A172 (cell line): ENCODE results near the gene SLC8B1. TPM values are rescaled to one million over a fixed set of nuclear protein-coding genes. Genes with fewer than 3 reads are reported as not detected.
A peak's percentile ranks its signal among the peaks of the same experiment; 100 is the strongest.

ENCODE experiments used
- DNase-seq: peaks from one replicate; pipeline ENCODE4 v3.0.0-alpha.2; 2015; ENCODE audit warnings: low spot score
- total RNA-seq: library from RNA; depleted of rRNA; stranded (reverse); fragments of >200 nt; shearing (Covaris generic); gene quantifications from 2 replicates; pipeline ENCODE4 v1.2.3, GENCODE V29; 2014

SLC8B1 gene
- total RNA-seq, 1 experiment from 2014 or later, result 18.2 TPM

- peak; percentile 52 for DNase-seq
Observed at GRCh38 chr12:113322343-113322742, 12.6 kb downstream of the SLC8B1 start.

DNA sequence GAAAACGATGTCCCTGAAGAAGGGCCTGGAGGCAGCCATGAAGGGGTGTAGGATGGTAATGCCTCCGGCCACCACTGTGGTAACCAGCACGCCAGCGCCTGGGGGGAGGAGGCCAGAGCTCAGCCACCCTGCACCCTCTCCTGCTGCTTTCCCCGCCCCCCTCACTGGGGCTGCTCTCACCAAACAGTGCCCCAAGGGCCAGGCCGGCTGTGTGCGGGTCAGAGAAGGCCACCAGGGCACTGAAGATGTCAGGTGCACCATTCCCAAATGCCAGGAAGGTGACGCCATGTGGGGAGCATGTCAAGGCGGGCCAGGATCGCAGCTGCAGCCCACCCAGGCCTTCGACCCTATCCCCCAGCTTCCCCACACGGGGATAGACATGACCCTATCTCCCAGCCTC lies 14.5 kb downstream of the SLC8B1 start:
- DNase-seq, result no peak

DNA sequence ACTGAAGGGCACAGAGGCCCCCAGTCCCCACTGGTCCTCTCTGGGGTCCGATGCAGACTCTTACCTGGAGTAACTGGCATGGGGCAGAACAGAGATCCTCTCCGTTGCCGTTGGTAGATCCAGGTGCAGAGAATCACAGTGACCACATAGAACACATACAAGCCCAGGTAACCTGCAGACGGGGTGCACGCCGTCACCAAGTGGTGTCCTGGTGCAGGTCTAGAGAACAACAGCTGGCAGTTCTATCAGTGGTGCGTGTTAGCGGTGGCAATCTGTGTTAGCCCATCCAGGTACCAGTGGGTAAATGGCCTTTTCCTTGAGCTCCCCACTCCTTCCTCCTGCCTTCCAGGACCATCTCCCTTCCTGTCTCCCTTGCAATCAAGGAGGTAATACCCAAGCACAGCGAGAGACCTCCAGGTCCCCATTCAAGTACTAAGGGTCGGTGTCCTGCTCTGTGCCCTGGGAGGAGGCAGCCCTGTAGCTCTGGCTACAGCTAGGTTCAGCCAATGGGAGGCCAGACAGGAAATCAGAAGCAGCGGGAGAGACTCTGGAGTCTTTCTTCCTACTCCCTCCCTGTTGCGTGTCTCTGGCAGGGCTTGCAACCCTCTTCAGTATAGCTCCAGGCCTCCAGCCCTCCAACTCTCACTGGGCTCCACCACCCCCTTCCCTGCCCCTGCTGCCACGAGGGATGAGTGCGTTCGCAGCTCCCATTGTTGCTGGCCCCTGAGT lies 15.8 kb downstream of the SLC8B1 start:
- DNase-seq, result no peak

- no peak for DNase-seq
Observed at GRCh38 chr12:113318046-113318656, 16.8 kb downstream of the SLC8B1 start.

DNA sequence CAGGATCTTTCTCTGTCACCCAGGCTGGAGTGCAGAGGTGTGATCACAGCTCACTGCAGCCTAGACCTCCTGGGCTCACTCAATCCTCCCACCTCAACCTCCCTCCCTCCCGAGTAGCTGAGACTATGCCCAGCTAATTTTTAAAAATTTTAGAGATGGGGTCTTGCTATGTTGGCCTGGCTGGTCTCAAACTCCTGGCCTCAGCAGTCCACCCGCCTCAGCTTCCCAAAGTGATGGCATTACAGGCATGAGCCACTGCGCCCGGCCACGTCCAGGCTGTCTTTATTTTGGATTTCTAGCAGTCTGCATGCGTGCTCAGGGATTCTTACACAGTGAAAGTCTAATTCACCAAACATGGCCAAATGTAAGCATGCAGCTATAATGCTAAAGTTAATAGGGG lies 17.8 kb downstream of the SLC8B1 start:
- no peak for DNase-seq

DNA sequence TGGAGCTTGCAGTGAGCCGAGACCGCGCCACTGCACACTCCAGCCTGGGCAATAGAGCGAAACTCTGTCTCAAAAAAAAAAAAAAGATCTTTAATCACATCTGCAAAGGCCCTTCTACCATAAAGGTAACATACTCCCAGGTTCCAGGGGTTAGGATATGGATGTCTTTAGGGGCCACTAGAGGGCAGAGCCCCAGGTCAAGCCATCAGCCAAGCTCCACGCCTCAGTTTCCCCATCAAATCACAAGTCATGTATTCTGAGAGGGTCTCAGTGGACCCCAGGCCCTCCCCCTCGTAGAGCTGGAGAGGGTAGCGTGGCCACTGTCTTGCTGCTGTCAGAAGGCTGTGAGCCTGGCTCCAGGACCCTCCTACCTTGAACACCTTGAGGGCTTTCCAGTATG lies 18.8 kb downstream of the SLC8B1 start:
- no peak for DNase-seq

DNA sequence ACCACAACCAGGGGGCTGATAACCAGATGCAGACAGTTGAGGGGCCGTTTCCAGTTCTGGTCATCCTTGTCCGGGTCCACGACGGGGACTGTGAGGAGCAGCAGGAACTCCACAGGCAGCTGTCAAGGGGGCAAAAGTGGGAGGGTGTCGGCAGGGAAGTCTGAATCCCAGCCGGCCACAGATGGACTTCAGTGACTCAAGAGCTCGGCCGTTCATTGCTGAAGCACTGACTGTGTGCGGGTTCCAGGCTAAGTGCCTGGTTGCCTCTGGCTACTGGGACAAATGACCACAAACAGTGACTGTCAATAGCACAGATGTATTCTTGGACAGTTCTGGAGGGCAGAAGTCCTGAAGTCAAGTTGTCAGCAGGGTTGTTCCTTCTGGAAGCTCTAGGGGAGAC lies 19.6 kb downstream of the SLC8B1 start:
- no peak for DNase-seq

- peak; percentile 78 for DNase-seq
Observed at GRCh38 chr12:113314121-113314529, 20.8 kb downstream of the SLC8B1 start.

GRCh38 chr12:113310489-113310888 lies 24.4 kb downstream of the SLC8B1 start:
- DNase-seq, result no peak

GRCh38 chr12:113306382-113306781 lies 28.5 kb downstream of the SLC8B1 start:
- no peak for DNase-seq

- DNase-seq, result no peak
Observed at GRCh38 chr12:113305281-113305856, 29.5 kb downstream of the SLC8B1 start.

- no peak for DNase-seq
Observed at GRCh38 chr12:113302886-113303640, 31.8 kb downstream of the SLC8B1 start.

GRCh38 chr12:113302466-113302865 lies 32.4 kb downstream of the SLC8B1 start:
- DNase-seq, result no peak

DNA sequence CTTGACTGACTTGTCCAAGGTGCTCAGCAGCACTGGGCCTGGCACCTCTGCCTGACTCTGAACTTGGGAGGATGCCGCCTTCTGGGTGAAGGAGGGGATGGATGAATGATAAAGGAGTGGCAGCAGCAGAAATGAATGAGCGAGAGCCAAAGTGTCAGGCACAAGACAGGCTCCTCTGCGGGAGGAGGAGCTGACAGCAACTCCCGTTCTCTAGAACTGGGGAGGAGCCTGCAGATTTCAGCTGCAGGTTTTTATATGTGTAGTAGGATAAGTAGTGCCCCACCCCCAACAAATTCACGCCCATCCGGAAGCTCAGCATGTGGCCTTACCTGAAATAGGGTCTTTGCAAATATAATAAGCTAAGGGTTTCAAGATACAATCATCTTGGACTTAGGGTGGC lies 33.1 kb downstream of the SLC8B1 start:
- DNase-seq, result no peak

DNA sequence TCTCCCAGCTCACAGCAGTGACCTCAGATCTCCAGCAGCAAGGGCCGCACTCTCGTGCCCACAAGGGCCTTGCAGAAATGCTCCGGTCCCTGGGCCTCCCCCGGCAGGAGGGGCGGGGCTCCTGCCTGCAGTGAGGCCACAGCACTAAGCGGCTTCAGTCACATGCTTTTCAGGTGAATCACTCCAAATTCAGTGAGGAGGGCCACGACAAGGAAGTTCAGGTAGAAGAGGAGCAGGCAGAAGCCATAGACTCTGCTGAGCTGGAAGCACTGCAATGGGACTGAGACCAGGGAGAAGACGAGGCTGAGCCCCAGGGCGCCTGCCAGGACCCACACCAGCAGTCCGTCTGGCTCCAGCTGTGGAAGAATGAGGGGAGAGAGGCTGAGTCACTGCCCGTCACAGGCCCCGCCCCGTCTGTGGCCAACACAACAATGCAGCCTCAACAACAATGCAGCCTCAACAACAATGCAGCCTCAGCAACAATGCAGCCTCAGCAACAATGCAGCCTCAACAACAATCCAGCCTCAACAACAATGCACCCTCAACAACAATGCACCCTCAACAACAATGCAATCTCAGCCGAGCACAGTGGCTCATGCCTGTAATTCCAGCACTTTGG lies 35.2 kb downstream of the SLC8B1 start:
- DNase-seq, result peak; percentile 80

- DNase-seq, result no peak
Observed at GRCh38 chr12:113298861-113299545, 35.9 kb downstream of the SLC8B1 start.

- no peak for DNase-seq
Observed at GRCh38 chr12:113298472-113298817, 36.5 kb downstream of the SLC8B1 start.

- no peak for DNase-seq
Observed at GRCh38 chr12:113297621-113298471, 37.1 kb downstream of the SLC8B1 start.

GRCh38 chr12:113297214-113297587 lies 37.7 kb downstream of the SLC8B1 start:
- no peak for DNase-seq

GRCh38 chr12:113296557-113297213 lies 38.2 kb downstream of the SLC8B1 start:
- DNase-seq, result no peak
